MM.1S (cell line): ENCODE measurements around the gene MRPL23.

ENCODE experiments used
- CTCF ChIP-seq: fragments of 300-600 bp; sonication (generic); IDR thresholded peaks from 2 replicates; pipeline ENCODE4 v1.5.1; 2016; ENCODE audit warnings: antibody characterized with exemption, low read length, mixed read lengths
- EZH2 ChIP-seq: fragments of 300-600 bp; sonication (generic); optimal IDR thresholded peaks from 2 replicates; pipeline ENCODE3; 2017; ENCODE audit warnings: low read depth, mild to moderate bottlenecking, antibody characterized with exemption, low read length, mixed read lengths
- EZH2phosphoT487 ChIP-seq: fragments of 300-600 bp; sonication (generic); IDR thresholded peaks from 2 replicates; pipeline ENCODE4 v1.6.1; 2018; ENCODE audit warnings: antibody characterized with exemption, low read length

GRCh38 chr11:1924646-1925372, 22.3 kb upstream of the MRPL23 start:
- TF ChIP-seq EZH2 = no peak
- TF ChIP-seq CTCF = no peak
- no peak for TF ChIP-seq EZH2phosphoT487
